ENCODE data around the gene IFI27L2. TPM values are rescaled to one million over a fixed set of nuclear protein-coding genes. Genes with fewer than 3 reads are reported as not detected.

IFI27L2 gene
- polyA plus RNA-seq, 2 donors: 51.4 to 112 TPM

GRCh38 chr14:94126419-94126677 lies 3.1 kb downstream of the IFI27L2 start:
- no peaks in the 10 kb centered on the region for H3K27me3 ChIP-seq (ENCODE audit: control insufficient read depth in 1 of 2, insufficient read depth in 2 of 2, low read length in 2 of 2)
- H3K4me3 ChIP-seq (ENCODE audit: low read depth in 1 of 2, low read length in 2 of 2): no peak overlapping the region
- WGBS, 2 donors: 84 to 93% methylated on average over 1 of the region's 1 CpG
- H3K36me3 ChIP-seq (ENCODE audit: control insufficient read depth in 2 of 2, insufficient read depth in 2 of 2, low read length in 1 of 2): peaks cover 0 to 5% of the 10 kb centered on the region in 2 donors
- H3K4me1 ChIP-seq (ENCODE audit: control insufficient read depth in 2 of 2, insufficient read depth in 2 of 2, low read length in 1 of 2): peaks cover 0 to 4% of the 10 kb centered on the region in 2 donors
- no peaks in the 10 kb centered on the region for H3K9me3 ChIP-seq (ENCODE audit: control insufficient read depth in 2 of 2, insufficient read depth in 1 of 2, low read depth in 1 of 2, low read length in 1 of 2)
- H3K27ac ChIP-seq (ENCODE audit: low read depth in 2 of 2, low read length in 1 of 2): no peak overlapping the region

- peaks cover 0 to 5% of the 10 kb centered on the region in 2 donors for H3K36me3 ChIP-seq (ENCODE audit: control insufficient read depth in 2 of 2, insufficient read depth in 2 of 2, low read length in 1 of 2)
- peaks cover 0 to under 1% of the 10 kb centered on the region in 2 donors for H3K9me3 ChIP-seq (ENCODE audit: control insufficient read depth in 2 of 2, insufficient read depth in 1 of 2, low read depth in 1 of 2, low read length in 1 of 2)
- H3K27ac ChIP-seq (ENCODE audit: low read depth in 2 of 2, low read length in 1 of 2): no peak overlapping the region
- 87 to 92% methylated on average over 6 of the region's 6 CpGs for WGBS, 2 donors
- no peaks in the 10 kb centered on the region for H3K27me3 ChIP-seq (ENCODE audit: control insufficient read depth in 1 of 2, insufficient read depth in 2 of 2, low read length in 2 of 2)
- H3K4me1 ChIP-seq (ENCODE audit: control insufficient read depth in 2 of 2, insufficient read depth in 2 of 2, low read length in 1 of 2): peaks cover 0 to 4% of the 10 kb centered on the region in 2 donors
- no peak overlapping the region for H3K4me3 ChIP-seq (ENCODE audit: low read depth in 1 of 2, low read length in 2 of 2)
These were observed 3.6 kb downstream of the IFI27L2 start for GRCh38 chr14:94125659-94126418.

- WGBS, 2 donors: 80 to 83% methylated on average over 9 of the region's 9 CpGs
These were observed 4.6 kb downstream of the IFI27L2 start for GRCh38 chr14:94124582-94125377.

GRCh38 chr14:94123868-94124267 lies 5.5 kb downstream of the IFI27L2 start:
- H3K4me1 ChIP-seq (ENCODE audit: control insufficient read depth in 2 of 2, insufficient read depth in 2 of 2, low read length in 1 of 2): peaks cover 0 to 4% of the 10 kb centered on the region in 2 donors
- no peak overlapping the region for H3K27ac ChIP-seq (ENCODE audit: low read depth in 2 of 2, low read length in 1 of 2)
- WGBS, 2 donors: 84 to 94% methylated on average over 1 of the region's 1 CpG
- H3K36me3 ChIP-seq (ENCODE audit: control insufficient read depth in 2 of 2, insufficient read depth in 2 of 2, low read length in 1 of 2): peaks cover 0 to 5% of the 10 kb centered on the region in 2 donors
- H3K4me3 ChIP-seq (ENCODE audit: low read depth in 1 of 2, low read length in 2 of 2): no peak overlapping the region
- no peaks in the 10 kb centered on the region for H3K27me3 ChIP-seq (ENCODE audit: control insufficient read depth in 1 of 2, insufficient read depth in 2 of 2, low read length in 2 of 2)
- H3K9me3 ChIP-seq (ENCODE audit: control insufficient read depth in 2 of 2, insufficient read depth in 1 of 2, low read depth in 1 of 2, low read length in 1 of 2): peaks cover 0 to 9% of the 10 kb centered on the region in 2 donors

More at GRCh38 chr14:94124582-94125377, 4.6 kb downstream of the IFI27L2 start:
- Histone ChIP-seq H3K4me1 (ENCODE audit: control insufficient read depth in 2 of 2, insufficient read depth in 2 of 2, low read length in 1 of 2) (peaks cover 0 to 4% of the 10 kb centered on the region in 2 donors), H3K4me3 (ENCODE audit: low read depth in 1 of 2, low read length in 2 of 2) (no peak overlapping the region), H3K27me3 (ENCODE audit: control insufficient read depth in 1 of 2, insufficient read depth in 2 of 2, low read length in 2 of 2) (no peaks in the 10 kb centered on the region), H3K9me3 (ENCODE audit: control insufficient read depth in 2 of 2, insufficient read depth in 1 of 2, low read depth in 1 of 2, low read length in 1 of 2) (peaks cover 0 to 6% of the 10 kb centered on the region in 2 donors), H3K27ac (ENCODE audit: low read depth in 2 of 2, low read length in 1 of 2) (no peak overlapping the region), H3K36me3 (ENCODE audit: control insufficient read depth in 2 of 2, insufficient read depth in 2 of 2, low read length in 1 of 2) (peaks cover 0 to 5% of the 10 kb centered on the region in 2 donors)

GRCh38 chr14:94123296-94123695 lies 6.1 kb downstream of the IFI27L2 start:
- no peak overlapping the region for H3K4me3 ChIP-seq (ENCODE audit: low read depth in 1 of 2, low read length in 2 of 2)
- no peaks in the 10 kb centered on the region for H3K27me3 ChIP-seq (ENCODE audit: control insufficient read depth in 1 of 2, insufficient read depth in 2 of 2, low read length in 2 of 2)
- H3K9me3 ChIP-seq (ENCODE audit: control insufficient read depth in 2 of 2, insufficient read depth in 1 of 2, low read depth in 1 of 2, low read length in 1 of 2): peaks cover 0 to 9% of the 10 kb centered on the region in 2 donors
- no peak overlapping the region for H3K27ac ChIP-seq (ENCODE audit: low read depth in 2 of 2, low read length in 1 of 2)
- peaks cover 0 to 5% of the 10 kb centered on the region in 2 donors for H3K36me3 ChIP-seq (ENCODE audit: control insufficient read depth in 2 of 2, insufficient read depth in 2 of 2, low read length in 1 of 2)
- 90 to 94% methylated on average over 9 of the region's 9 CpGs for WGBS, 2 donors
- peaks cover 0 to 1% of the 10 kb centered on the region in 2 donors for H3K4me1 ChIP-seq (ENCODE audit: control insufficient read depth in 2 of 2, insufficient read depth in 2 of 2, low read length in 1 of 2)

- H3K9me3 ChIP-seq (ENCODE audit: control insufficient read depth in 2 of 2, insufficient read depth in 1 of 2, low read depth in 1 of 2, low read length in 1 of 2): peaks cover 0 to 9% of the 10 kb centered on the region in 2 donors
- no peaks in the 10 kb centered on the region for H3K27me3 ChIP-seq (ENCODE audit: control insufficient read depth in 1 of 2, insufficient read depth in 2 of 2, low read length in 2 of 2)
- peaks cover 0 to 5% of the 10 kb centered on the region in 2 donors for H3K36me3 ChIP-seq (ENCODE audit: control insufficient read depth in 2 of 2, insufficient read depth in 2 of 2, low read length in 1 of 2)
- no peak overlapping the region for H3K27ac ChIP-seq (ENCODE audit: low read depth in 2 of 2, low read length in 1 of 2)
- WGBS, 2 donors: 65 to 91% methylated on average over 3 of the region's 3 CpGs
- H3K4me1 ChIP-seq (ENCODE audit: control insufficient read depth in 2 of 2, insufficient read depth in 2 of 2, low read length in 1 of 2): no peaks in the 10 kb centered on the region
- H3K4me3 ChIP-seq (ENCODE audit: low read depth in 1 of 2, low read length in 2 of 2): no peak overlapping the region
These were observed 7.0 kb downstream of the IFI27L2 start for GRCh38 chr14:94122438-94122837.

- H3K4me1 ChIP-seq (ENCODE audit: control insufficient read depth in 2 of 2, insufficient read depth in 2 of 2, low read length in 1 of 2): no peaks in the 10 kb centered on the region
- H3K4me3 ChIP-seq (ENCODE audit: low read depth in 1 of 2, low read length in 2 of 2): no peak overlapping the region
- no peaks in the 10 kb centered on the region for H3K27me3 ChIP-seq (ENCODE audit: control insufficient read depth in 1 of 2, insufficient read depth in 2 of 2, low read length in 2 of 2)
- no peak overlapping the region for H3K27ac ChIP-seq (ENCODE audit: low read depth in 2 of 2, low read length in 1 of 2)
- peaks cover 0 to 3% of the 10 kb centered on the region in 2 donors for H3K36me3 ChIP-seq (ENCODE audit: control insufficient read depth in 2 of 2, insufficient read depth in 2 of 2, low read length in 1 of 2)
- WGBS, 2 donors: 48 to 56% methylated on average over 3 of the region's 3 CpGs
- H3K9me3 ChIP-seq (ENCODE audit: control insufficient read depth in 2 of 2, insufficient read depth in 1 of 2, low read depth in 1 of 2, low read length in 1 of 2): peaks cover 0 to 9% of the 10 kb centered on the region in 2 donors
These were observed 7.9 kb downstream of the IFI27L2 start for GRCh38 chr14:94121485-94121884.

GRCh38 chr14:94120667-94121340 lies 8.6 kb downstream of the IFI27L2 start:
- no peak overlapping the region for H3K4me3 ChIP-seq (ENCODE audit: low read depth in 1 of 2, low read length in 2 of 2)
- no peaks in the 10 kb centered on the region for H3K27me3 ChIP-seq (ENCODE audit: control insufficient read depth in 1 of 2, insufficient read depth in 2 of 2, low read length in 2 of 2)
- H3K4me1 ChIP-seq (ENCODE audit: control insufficient read depth in 2 of 2, insufficient read depth in 2 of 2, low read length in 1 of 2): peaks cover 0 to 3% of the 10 kb centered on the region in 2 donors
- peaks cover 0 to 9% of the 10 kb centered on the region in 2 donors for H3K9me3 ChIP-seq (ENCODE audit: control insufficient read depth in 2 of 2, insufficient read depth in 1 of 2, low read depth in 1 of 2, low read length in 1 of 2)
- H3K27ac ChIP-seq (ENCODE audit: low read depth in 2 of 2, low read length in 1 of 2): no peak overlapping the region
- 81 to 87% methylated on average over 5 of the region's 5 CpGs for WGBS, 2 donors
- H3K36me3 ChIP-seq (ENCODE audit: control insufficient read depth in 2 of 2, insufficient read depth in 2 of 2, low read length in 1 of 2): no peaks in the 10 kb centered on the region

GRCh38 chr14:94119071-94119470 lies 10.3 kb downstream of the IFI27L2 start:
- Histone ChIP-seq H3K9me3 (ENCODE audit: control insufficient read depth in 2 of 2, insufficient read depth in 1 of 2, low read depth in 1 of 2, low read length in 1 of 2) (peaks cover 0 to 9% of the 10 kb centered on the region in 2 donors), H3K27me3 (ENCODE audit: control insufficient read depth in 1 of 2, insufficient read depth in 2 of 2, low read length in 2 of 2) (no peaks in the 10 kb centered on the region), H3K4me1 (ENCODE audit: control insufficient read depth in 2 of 2, insufficient read depth in 2 of 2, low read length in 1 of 2) (peaks cover 4 to 14% of the 10 kb centered on the region in 2 donors), H3K4me3 (ENCODE audit: low read depth in 1 of 2, low read length in 2 of 2) (no peak overlapping the region), H3K36me3 (ENCODE audit: control insufficient read depth in 2 of 2, insufficient read depth in 2 of 2, low read length in 1 of 2) (no peaks in the 10 kb centered on the region), H3K27ac (ENCODE audit: low read depth in 2 of 2, low read length in 1 of 2) (no peak overlapping the region)

All from esophagus (tissue), 2 donors.